ENCODE measurements around the gene MZT1.
A peak's percentile ranks its signal among the peaks of the same experiment; 100 is the strongest.
"Not testable (repeated sequence)": the region's sequence is repeated elsewhere in the genome, so short reads cannot be mapped to it uniquely, and the experiment has no call there.

Gene MZT1, protein sequence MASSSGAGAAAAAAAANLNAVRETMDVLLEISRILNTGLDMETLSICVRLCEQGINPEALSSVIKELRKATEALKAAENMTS

DNA sequence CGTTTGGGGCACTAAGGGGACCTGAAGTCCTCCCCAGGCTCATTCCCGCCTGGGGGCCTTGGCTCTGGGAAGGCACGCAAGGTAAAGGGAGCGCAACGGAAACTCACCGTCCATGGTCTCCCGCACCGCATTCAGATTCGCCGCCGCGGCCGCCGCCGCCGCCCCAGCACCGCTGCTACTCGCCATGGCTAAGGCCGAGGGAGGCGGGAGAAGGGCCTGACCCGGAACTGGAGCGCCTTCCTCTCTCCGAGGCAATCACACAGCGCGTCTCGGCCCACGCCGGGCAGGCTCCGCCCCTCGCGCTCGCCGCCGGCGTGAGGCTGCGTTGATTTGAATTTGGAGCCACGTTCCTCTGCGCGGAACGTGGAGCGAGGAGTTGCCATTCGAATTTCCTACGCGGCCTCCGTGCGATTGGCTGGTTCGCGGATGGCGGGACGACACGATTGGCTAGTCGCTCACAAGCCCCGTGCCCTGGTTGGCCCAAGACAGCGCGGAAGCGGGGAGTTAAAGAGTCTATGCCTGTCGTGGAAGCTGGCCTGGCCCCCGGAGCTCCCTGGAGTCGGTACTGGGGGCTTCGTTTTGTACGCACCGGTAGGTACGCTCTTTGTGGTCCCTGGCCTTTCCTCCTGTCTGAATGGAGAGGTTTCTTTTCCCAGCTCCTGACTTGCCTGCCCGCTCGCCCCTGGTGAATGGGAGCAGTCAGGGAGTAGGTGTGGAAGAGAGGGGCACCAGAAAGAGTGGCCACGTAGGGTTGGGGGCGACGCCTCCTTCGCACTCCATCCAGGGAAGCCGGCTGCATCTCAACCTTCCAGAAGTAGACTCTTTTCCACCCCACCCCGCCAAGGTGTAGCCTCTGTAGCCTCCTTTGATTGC lies at the start of gene MZT1, which contains the start of gene BORA:
MZT1 (minus strand) TSS at position 213 of the 873 bp plus-strand sequence; CDS start at position 186, 27 bp downstream.
BORA (plus strand) TSS at position 507 of the 873 bp plus-strand sequence. CDS start 1,018 bp downstream, outside the sequence.
- peak; percentile 95 for DNase-seq (ENCODE audit: low spot score)

DNA sequence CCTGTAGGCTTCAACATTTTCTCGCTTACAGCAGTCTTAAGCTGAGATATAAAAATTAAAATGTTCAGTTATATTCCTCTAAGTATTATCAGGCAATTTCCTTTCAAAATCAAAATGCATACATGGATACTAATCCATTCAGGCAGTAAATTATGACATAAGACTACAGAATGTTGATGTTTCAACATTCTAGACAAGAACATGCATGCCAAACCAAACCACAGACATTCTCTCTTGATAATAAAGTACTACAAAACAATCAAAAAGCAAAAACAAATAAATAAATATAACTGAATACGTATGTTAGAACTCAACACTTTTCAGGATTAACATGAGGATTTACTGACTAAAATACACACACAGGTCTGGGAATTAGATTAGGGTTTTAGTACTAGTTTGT lies 46.6 kb upstream of the MZT1 start:
- DNase-seq (ENCODE audit: low spot score) = no peak

DNA sequence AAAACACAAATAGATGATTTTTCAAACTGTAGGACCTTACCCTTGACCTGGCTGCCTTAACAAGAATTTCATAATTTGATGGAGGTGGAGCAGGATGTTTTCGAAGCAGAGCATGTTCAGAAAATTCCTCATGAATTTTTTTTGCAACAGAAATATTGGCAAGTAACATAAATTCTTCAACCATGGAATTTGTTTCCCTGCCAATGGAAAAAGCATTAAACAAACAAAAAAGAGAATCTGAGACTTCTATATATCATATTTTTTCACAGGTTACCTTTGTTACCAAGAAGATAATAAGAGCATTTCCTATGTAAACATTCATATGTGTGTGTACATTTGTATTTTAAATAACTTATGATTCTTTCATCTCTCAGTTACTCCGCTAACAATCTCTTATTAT lies 36.0 kb upstream of the MZT1 start:
- DNase-seq (ENCODE audit: low spot score) = no peak

DNA sequence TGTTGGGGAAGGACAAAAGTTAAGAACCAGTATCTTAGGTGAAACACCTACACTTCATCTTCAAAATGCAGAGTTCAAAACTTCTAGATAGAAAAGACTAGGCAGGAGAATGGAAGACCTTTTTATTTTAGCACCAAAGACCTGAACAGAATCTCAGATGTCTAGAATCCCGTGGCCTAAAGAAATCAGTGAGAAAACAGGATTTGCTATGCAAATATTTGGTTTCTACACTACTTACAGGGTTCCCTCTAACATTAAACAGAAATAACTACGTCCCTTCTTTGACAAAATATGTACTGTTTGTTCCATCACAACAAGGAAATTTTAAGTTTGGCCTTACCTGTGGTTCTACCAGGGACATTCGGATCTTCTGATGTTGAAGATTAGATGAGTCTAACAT lies 32.8 kb upstream of the MZT1 start:
- DNase-seq (ENCODE audit: low spot score) = no peak

DNA sequence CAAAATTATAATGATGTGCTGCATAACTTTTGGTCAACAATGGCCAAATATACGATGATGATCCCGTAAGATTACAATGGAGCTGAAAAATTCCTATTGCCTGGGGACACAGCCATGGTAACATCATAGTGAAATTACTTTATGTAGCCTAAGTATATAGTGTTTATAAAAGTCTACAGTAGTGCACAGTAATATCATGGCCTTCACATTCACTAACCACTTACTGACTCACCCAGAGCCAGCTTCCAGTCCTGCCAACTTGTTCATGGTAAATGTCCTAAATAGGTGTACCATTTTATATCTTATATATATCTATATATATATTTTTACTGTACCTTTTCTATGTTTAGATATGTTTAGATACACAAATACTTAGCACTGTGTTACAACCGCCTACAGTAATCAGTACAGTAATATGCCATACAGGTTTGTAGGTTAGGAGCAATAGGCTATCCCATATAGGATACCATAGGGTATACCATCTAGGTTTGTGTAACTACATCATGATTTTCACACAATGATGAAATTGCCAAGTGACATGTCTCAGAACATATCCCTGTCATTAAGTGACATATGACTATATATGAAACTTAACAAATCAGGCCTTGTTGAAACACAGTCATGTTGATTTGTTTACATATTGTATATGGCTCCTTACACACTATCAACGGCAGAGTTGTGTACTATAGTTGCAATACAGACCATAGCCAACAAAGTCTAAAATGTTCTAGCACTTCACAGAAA lies 30.5 kb upstream of the MZT1 start:
- no peak for DNase-seq (ENCODE audit: low spot score)

DNA sequence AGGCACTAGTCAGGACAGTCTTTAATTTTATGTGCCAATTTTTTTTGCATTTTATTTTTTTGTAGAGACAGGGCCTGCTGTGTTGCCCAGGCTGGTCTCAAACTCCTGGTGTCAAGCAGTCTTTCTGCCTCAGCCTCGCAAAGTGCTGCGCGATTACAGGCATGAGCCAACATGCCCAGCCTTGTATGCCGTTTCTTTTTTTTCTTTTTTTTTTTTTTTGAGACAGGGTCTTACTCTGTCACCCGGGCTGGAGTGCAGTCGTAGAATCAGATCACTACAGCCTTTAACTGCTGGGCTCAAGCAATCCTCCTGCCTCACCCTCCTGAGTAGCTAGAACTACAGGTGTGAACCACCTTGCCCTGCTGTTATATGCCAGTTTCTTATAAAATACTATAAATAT lies 26.7 kb upstream of the MZT1 start:
- no peak for DNase-seq (ENCODE audit: low spot score)

DNA sequence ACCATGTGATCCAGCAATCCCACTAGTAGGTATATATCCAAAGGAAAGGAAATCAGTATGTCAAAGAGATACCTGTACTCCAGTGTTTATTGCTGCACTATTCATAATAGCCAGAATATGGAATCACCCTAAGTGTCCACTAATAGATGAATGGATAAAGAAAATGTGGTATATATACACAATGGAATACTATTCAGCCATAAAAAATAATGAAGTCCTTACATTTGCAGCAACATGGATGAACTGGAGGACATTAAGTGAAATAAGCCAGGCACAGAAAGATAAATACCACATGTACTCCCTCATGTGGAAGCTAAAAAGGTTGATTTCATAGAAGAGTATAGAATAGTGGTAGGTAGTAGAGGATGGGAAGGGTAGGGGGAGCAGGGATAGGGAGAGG lies 23.8 kb upstream of the MZT1 start:
- no peak for DNase-seq (ENCODE audit: low spot score)

DNA sequence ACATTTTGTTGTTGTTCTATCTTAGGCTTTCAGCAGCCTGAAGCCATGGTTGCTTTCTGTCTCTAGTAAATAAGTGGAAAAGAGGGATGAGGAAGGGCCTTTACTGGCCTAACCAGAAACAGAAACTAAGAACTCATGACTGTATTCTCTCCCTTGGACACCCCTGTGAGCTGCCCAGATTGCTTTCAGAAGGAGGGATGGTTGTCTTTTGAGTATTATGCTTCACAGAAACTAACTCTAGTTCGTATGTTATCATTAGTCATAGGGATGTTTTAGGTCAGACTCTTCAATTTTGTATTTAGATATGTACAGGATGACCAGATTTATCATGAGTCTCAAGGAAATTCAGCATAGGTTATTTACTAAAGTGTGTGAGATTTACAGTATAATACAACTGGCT lies 17.8 kb upstream of the MZT1 start:
- DNase-seq (ENCODE audit: low spot score) = no peak

DNA sequence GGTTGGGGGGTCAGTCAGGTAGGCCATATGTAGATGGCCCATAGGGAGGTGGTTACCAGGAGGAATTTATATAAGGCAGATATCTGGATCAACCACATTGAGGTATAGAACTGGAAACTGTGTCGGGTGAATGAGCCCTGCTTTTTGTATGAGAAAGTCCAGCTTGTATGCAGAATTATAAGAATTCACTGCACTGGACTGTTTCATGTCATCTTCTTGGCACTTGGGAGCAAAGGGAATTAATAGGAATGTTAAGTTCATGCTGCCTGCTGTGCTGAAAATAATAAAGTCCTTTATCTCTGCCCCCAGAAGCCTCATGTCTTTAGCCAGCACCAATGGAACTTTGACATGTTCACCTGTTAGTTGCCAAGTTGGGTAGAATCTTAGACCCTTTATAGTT lies 12.6 kb upstream of the MZT1 start:
- no peak for DNase-seq (ENCODE audit: low spot score)

DNA sequence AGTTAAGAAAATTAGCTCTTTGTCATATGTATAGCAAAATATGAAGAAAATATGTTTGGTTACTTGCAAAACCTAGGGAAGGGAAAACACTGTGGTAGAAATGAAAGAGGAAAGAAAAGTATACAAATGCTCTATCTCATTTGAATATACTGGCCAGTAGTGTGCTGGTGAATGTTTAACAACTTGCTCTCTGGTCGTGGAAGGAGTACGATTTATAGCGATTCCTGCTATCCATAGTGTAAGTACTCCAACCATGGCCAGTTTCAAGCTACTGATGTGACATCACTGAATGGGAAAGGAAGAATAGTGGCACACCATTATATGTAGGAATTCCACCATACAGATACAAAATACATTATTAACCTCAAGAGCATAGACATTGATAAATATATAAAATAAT lies 9.6 kb upstream of the MZT1 start:
- DNase-seq (ENCODE audit: low spot score) = no peak

DNA sequence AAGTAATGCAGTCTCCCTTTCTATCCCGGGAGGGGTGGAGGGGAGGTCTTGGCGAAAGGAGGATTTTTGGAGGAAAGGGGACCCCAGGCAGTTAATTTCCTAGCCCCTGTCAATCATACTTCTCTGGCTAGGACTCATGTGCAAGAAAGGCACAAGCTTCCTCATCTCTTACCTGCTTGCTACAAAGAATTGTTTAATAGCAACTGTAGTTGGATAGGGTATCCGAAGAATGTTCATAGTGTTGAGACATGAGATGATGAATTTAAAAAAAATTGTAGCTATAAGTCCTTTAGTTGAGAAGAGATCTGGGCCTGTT lies 819 bp upstream of the MZT1 start:
- no peak for DNase-seq (ENCODE audit: low spot score)

DNA sequence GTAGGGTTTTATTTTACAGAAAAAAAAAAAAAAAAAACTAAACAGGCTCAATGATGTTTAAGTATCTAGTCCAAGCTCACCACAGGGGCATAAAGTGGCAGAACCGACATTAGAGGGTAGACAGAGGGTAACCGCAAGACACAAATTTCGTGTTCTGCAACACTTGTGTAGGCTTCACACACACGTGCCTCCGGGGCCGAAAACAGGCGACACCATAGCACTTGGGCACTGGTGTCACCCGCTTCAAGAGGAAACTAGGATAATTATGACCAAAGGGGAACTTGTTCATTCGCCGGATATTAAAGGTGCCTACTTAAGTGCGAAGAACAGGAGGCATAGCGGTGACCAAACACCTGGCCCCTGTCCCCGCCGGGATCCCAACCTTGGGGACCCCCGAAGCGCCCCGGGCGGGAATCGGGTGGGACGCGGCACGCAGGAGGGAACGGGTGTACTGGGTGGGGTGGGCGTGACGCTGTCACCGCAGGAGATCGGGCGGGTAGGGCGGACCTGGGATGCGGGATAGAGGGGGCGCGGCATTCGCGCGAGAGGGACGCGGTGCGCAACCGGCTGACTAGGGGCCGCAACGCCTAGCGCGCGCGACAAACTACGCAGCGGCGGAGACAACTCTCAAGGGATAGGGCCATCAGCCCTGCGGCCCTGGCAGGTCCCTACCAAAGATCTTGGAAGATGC lies 558 bp downstream of the MZT1 start:
- peak; percentile 45 for DNase-seq (ENCODE audit: low spot score)

DNA sequence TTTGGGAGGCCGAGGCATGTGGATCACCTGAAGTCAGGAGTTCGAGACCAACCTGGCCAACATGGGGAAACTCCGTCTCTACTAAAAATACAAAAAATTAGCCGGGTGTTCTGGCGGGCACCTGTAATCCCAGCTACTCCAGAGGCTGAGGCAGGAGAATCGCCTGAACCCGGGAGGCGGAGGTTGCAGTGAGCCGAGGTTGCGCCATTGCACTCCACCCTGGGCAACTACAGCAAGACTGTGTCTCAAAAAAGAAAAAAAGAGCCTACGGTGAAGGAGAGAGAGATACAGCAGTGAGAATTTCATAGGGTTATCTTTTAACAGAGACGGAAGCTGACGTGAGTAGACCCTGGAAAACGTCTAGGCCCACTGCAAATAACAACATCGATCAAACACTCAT lies 1.2 kb downstream of the MZT1 start:
- not testable (repeated sequence) for DNase-seq (ENCODE audit: low spot score)

DNA sequence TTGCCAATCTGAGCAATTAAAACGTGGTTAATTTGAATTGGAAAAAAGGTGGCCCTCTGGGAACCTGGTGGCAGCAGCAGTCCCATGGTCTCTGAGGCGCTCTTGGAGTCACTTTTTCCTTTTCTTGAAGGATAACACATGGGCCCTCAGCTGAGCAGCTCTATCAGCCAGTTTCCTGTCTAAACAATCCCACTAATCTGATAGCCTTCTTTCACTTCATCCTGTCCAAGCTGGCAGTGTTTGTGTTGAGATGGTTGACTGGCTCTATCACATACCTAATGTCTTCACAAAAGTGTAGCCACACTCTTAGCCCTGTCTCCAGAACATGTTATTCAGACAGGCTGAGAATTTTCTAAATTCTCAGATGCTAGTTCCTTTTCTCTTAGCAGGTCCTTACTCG lies 10.7 kb downstream of the MZT1 start:
- no peak for DNase-seq (ENCODE audit: low spot score)

DNA sequence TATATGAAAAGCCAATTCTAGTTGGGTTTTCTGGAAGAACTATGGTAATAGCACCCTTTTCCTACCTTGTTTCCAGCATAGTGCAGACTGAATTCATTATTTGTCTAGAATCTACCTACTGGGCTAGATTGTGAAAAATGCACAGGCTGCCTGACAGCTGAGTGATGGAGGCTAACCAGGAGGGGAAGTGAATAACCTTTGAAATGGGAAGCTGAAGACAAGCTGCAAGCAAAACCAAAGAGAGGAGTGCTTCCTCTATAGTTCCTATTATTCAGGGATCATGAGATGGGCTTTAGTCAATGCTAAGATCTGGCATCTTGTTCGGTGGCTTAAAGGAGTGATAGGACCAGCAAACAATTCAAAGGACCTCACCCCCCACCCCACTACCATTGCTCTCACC lies 26.9 kb downstream of the MZT1 start:
- DNase-seq (ENCODE audit: low spot score) = no peak

DNA sequence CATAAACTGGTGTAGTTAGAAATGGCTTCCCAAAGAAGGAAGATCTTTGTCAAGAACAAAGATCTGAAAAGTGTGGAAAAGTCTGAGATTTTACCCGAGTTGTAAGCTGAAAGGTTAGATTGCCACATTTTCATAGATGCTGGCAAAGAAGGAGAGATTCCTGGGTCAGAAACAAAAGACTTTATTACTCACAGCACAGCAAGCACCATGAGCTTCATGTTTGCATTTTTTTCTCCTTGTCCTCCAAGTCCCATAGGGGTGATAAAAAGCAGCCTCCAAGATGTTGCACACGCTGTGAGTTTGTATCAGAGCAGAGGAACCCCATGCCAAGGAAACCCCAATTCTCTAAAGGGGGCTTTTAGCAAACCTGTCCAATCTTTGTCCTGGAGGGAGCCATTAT lies 29.3 kb downstream of the MZT1 start:
- no peak for DNase-seq (ENCODE audit: low spot score)

DNA sequence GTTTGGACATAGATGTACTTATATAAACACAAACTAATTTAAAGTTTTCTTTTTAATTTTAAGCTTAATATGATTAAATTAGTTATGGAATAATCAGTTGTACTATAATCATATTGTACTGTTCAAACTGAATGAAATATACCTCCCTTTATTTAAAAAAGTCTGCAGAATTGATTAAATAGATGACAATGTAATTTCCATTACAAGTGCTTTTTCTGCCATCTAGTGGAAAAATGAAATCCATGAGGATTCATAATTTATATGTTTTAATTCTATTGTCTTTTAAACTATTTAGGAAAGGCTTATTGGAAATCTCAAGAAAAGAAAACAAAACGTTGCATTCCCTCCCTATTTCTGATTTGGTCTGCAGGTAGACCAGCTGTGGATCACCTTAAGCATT lies 30.9 kb downstream of the MZT1 start:
- no peak for DNase-seq (ENCODE audit: low spot score)

DNA sequence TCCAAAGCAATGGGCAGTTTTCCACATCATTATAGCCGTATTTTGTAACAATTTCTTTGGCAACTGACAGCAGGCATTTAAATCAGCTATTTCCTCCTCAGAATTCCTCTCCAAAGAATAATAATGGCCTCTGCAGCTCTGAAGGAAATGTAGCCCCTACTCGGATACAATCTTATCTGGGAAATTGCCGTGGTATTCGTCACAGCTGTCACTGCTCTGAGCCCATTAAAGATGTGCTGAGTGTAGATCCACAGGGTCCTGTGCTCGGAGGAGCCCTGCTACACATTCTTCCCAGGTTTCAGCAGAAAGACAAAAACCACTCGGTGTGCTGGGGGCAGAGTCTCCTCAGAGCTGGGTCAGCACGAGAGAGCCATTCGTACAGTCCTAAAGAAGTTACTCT lies 33.1 kb downstream of the MZT1 start:
- no peak for DNase-seq (ENCODE audit: low spot score)

DNA sequence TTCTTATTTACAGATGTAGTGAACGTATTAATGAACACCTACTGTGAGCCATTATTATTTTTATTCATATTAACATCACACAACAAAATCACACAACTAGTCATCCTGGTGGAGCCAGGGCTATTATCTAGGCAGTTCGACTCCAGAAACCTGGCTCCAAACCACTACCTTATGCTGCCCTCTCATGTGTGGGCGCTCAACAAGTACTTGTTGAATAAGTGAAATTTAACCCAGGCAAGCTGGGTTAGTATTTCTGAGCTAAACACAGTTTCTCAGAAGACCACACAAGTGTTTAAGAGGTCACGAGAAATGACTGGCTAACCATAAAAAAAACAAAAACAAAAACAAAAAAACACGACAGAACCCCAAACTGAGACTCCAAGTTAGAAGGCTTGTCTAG lies 33.6 kb downstream of the MZT1 start:
- no peak for DNase-seq (ENCODE audit: low spot score)

DNA sequence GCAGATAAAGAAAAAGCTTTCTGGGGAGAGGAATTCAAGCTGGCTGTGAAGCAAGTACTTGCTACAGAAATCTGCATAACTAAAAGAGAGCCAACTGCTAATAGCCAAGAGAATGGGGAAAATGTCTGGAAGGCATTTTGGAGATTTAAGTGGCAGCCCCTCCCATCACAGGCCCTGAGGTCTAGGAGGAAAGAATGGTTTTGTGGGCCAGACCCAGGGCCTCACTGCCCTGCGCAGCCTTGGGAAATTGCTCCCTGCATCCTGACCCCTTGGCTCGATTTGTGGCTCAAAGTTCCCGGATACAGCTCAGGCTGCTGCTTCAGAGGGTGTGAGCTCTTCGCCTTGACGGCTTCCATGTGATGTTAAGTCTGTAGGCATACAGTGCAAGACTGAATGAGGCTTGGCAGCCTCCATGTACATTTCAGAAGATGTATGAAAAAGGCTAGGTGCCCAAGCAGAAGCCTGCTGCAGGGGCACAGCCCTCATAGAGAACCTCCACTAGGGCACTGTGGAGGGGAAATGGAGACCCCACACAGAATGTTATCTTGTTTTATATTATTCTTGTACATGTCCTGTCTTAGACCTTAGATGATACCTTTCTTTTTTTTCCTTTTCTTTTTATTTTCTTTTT lies 34.4 kb downstream of the MZT1 start:
- no peak for DNase-seq (ENCODE audit: low spot score)

DNA sequence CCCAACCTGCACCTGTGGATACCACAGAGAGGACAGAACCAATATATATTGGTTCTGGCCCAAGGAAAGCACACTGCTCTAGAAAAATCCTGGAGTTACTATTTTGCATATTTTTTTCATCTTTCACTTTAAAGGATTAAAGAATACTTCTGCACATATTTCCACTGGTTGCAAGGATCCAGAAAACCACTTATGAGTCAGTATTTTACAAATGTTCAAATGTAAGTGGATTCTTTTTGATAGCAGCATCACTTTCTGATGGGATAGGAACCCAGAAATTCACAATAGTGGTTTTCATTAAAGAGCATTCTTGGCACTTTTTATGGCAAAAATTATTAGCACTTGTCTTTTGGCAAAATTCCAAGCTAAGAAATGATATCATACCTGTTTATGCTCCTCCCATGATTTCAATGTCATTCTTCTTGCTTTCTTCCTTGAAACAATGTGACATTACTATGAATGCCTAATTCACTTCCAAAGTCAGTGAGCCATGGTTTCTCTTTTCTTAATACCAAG lies 38.2 kb downstream of the MZT1 start:
- no peak for DNase-seq (ENCODE audit: low spot score)

DNA sequence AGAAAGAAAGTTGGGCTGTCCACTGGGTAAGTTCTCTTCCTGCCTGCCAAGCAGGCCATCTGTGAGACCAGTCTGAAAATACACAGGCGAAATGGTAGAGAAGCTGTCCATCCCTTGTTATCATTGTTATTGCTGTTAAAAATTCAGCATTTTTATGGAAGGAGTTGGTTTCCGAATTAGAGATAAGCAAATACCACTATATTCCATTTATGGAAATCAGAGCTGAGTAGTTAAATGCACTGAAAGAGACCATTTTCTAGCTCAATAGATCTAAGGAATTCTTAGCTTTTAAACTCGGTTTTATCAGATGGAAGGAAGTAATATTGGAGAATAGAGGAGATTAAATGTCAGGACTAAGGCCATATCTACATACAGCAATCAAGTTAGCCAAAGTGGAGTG lies 40.7 kb downstream of the MZT1 start:
- DNase-seq (ENCODE audit: low spot score) = no peak

All from AG08396 (cell line).